ENCODE results near the gene KRT85.
"Not testable (repeated sequence)": the region's sequence is repeated elsewhere in the genome, so short reads cannot be mapped to it uniquely, and the experiment has no call there.

KRT85 gene

DNA sequence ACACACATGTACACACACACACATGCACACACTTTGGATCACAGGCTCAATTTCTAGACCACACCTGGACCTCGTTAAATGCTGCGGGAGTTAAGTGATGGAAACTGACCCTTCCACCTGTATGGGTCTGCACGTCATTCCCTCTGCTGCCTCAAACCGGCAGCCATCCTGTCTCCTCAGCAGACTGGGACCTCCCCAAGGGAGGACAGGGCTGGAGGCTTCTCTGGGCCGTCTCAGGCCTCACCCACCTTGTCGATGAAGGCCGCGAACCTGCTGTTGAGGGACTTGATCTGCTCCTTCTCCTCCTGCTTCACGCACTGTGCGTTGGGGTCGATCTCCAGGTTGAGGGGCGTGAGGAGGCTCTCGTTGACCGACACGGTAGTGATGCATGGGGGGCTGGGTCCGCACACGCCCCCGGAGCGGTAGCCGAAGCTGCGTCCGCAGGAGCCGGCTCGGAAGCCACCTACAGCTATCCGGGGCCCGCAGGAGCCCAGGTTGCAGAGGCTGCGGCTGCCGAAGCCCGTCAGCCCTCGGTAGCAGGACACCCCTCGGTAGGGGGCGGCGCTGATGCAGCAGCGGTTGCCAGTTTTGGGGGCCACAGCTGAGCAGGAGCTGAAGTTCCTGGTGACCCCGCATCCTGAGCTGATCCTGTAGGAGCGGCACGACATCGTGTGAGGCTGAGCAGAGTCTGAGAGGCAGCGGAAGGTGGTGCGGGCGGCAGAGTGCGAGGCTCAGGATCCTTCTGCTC lies at the start of gene KRT85:
TSS of gene KRT85 (minus strand) at position 744 of the 748 bp plus-strand sequence. CDS start at position 668, 76 bp downstream.
- no peak for DNase-seq (ENCODE audit: low read depth in 1 of 2, low spot score in 1 of 2)

- DNase-seq (ENCODE audit: low read depth in 1 of 2, low spot score in 1 of 2) = no peak
Measured at GRCh38 chr12:52416795-52417194, 49.5 kb upstream of the KRT85 start.

DNA sequence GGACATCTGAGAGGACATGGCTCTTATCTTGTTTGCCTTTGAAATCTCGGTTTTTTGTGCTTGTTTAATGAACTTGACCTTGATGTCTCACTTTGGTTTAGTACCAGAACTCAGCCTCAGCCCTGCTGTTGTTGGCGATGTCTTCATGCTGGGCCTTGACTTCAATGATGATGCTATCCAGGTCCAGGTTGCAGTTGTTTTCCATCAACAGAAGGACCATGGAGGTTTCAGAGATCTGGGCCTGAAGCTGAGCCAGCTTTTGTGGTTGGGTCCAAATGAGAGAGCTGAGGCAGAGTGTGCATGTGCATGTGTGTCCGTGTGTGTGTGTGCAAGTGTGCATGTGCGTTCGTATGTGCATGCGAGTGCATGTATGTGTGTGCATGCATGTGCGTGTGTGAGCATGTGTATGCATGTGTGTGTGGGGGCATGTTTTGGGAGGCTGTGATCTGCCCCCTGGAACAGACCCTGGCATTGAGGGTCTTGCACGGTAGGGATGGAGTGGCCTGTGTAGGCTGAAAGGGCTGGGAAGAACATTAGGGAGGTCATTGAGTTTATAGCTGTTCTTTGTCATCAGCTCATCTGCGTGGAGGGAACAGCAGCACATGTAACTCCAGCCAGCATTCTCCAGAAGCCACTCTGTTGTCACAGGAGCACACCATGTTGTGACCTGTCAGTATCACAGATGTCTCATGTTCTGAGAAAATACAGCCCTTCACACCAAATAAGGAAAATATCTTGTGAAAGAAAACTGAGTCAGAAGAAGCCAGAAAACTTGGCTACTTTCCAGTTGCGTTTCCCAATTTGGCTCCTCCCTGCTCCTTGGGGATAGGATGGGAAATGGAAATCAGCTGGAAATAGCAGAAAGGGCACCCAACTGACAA lies 48.8 kb upstream of the KRT85 start:
- no peak for DNase-seq (ENCODE audit: low read depth in 1 of 2, low spot score in 1 of 2)

GRCh38 chr12:52414936-52415335 lies 47.7 kb upstream of the KRT85 start:
- no peak for DNase-seq (ENCODE audit: low read depth in 1 of 2, low spot score in 1 of 2)

DNA sequence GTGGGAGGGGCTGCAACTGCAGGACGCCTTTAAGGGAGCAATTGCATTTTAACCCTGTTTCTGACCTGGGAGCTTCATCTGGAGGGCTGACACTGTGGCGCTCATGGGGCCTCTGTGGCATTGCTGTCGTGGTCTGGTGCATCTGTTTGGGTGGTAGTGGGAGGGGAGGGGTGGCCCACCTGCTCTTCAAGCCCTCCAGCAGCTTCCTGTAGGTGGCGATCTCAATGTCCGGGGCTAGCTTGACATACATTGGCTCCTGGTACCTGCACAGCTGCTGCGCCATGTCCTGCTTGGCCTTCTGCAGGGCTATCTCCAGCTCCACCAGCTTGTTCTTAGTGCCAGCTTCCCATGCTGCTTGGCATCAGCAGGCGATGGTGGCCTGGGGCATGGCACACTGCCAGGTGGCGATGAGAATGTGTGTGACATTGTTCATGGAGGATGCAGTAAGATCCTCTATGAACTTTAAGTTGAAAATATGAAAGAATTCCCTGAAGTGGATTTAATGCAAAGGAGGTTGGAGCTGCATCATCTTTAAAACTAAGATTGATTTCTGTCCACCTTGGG lies 46.6 kb upstream of the KRT85 start:
- no peak for DNase-seq (ENCODE audit: low read depth in 1 of 2, low spot score in 1 of 2)

- no peak for DNase-seq (ENCODE audit: low read depth in 1 of 2, low spot score in 1 of 2)
Measured at GRCh38 chr12:52413202-52413601, 45.9 kb upstream of the KRT85 start.

GRCh38 chr12:52411815-52412214 lies 44.5 kb upstream of the KRT85 start:
- no peak for DNase-seq (ENCODE audit: low read depth in 1 of 2, low spot score in 1 of 2)

DNA sequence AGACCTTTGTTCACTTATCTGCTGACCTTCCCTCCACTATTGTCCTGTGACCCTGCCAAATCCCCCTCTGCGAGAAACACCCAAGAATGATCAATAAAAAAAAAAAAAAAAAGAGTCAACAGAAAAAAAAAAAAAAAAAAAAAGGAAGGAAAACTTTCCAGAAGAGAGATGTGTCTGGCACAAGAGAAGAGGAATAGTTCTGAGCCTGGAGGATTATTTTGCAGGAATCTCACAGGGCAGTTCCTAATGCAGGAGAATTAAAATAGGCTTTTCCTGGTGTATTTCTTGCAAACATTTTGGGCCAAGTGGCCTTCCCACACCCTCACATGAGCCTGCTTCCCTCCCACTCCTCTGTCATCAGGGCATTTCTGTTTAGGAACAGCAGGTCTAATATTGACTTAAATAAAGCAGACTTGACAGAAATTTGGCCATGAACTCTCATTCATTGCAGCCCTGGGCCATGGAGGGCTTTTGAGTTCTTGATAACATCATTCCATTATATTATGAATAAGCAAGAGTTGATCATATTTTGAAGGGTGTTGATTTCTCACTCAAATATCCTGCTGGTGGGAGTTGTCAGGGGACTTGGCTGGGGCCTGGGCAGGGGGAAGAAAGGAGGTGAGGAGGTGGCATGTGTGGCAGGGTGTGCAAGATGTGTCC lies 43.4 kb upstream of the KRT85 start:
- not testable (repeated sequence) for DNase-seq (ENCODE audit: low read depth in 1 of 2, low spot score in 1 of 2)

DNA sequence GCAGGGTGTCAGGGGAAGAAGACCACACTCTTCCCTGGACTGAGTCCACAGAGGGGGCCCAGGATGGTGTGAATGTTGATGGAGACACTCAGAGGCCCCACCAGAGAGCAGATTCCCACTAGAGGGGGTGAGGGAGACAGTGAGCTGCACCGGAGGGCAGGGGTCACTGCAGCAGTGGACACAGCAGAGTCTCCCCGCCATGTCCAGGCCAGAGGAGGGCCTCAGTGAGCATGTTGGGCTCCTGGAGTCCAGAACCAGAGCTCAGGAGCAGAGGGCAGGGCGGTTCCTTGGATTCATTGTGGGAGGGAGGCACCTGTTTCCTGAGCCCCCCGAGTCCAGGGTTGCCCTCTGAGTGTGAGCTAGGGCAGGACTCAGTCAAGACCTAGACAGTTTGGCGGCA lies 40.6 kb upstream of the KRT85 start:
- no peak for DNase-seq (ENCODE audit: low read depth in 1 of 2, low spot score in 1 of 2)

- DNase-seq (ENCODE audit: low read depth in 1 of 2, low spot score in 1 of 2) = no peak
Measured at GRCh38 chr12:52405922-52406385, 38.7 kb upstream of the KRT85 start, which contains the start of gene KRT82. Gene KRT82, minus strand, starts transcription at chr12:52406335. Its CDS starts 58 bp downstream, at chr12:52406277.

DNA sequence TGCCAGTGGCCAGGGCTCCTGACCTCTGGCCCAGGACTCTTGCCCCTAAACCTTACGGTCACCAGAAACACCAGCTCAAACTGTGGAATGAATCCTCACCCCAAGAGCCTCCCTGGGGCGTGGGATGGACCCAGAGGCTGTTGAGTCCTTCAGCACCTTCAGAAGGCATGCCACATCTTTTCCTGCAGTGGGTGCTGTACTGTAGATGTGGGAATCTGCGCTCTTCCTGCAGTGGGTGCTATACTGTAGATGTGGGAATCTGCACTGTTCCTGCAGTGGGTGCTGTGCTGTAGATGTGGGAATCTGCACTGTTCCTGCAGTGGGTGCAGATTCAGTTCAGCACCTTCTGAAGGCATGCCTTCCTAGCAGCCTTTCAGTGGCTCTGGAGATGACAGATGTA lies 37.7 kb upstream of the KRT85 start:
- no peak for DNase-seq (ENCODE audit: low read depth in 1 of 2, low spot score in 1 of 2)

- DNase-seq (ENCODE audit: low read depth in 1 of 2, low spot score in 1 of 2) = no peak
Measured at GRCh38 chr12:52403561-52403960, 36.3 kb upstream of the KRT85 start.

DNA sequence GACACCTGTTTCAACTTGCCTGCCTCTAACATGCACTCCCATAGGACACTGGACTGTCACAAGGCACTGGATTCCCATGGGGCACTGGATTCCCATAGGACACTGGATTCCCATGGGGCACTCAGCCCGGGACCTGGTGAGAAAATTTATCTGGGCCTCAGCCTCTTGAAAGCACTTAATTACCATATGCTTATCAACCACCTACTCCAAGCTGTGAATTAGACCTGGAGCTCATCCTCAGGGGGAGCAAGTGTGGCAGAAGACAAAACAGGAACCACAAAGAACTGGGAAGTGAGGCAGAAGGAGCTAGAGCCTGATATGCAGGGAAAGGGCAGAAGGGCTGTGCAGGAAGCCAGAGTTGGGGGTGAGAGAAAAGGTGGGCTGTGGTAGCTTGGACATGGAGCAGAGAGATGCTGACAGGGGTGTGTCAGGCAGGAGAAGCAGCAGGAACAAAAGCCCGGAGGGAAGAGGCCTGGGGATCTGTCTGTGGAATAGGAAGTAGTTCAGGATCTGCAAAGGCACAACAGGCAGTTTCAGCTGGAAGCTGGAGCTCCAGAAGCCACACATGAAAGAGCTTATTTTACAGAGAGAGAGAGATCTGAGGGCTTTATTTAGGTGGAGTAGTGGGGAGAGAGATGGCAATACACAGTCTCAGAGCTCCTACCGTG lies 35.7 kb upstream of the KRT85 start:
- DNase-seq (ENCODE audit: low read depth in 1 of 2, low spot score in 1 of 2) = no peak

- no peak for DNase-seq (ENCODE audit: low read depth in 1 of 2, low spot score in 1 of 2)
Measured at GRCh38 chr12:52402377-52402776, 35.1 kb upstream of the KRT85 start.

DNA sequence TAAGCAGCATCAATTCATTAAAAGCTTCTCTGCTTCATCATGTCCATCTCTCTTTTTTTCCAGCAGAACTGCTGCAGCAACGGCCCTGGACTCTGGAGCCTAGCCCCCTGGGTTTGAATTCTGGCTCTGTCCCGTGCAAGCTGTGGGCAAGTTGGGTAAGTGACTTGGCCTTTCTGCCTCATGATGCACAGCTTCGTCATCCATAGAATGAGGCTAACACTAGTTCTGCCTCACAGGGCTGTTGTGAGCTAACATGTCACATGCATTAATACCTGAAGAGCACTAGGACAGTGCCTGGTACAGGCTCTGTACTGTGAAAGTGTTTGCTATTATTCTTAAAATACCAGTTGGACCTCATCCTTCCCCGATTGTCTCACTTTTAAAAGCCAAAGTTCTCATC lies 34.6 kb upstream of the KRT85 start:
- DNase-seq (ENCODE audit: low read depth in 1 of 2, low spot score in 1 of 2) = no peak

DNA sequence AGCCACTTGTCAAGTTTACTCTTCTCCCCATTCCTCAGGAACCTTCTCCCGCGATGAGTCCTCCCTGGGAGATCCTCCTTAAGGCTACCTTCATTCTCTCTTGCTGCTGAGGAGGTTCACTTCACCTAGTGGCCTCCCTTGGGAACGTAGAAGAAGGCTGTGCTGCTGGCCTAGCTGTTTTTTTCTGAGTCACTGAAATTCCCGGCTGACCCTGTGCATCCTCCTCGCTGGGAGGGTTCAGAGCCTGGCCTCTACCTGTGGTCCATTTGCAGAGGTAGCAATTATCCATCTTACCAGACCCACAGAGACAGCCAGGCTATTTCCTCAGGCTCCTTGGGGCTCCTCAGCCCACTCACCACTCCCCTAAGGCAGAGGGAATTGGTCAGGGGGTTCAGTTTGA lies 34.2 kb upstream of the KRT85 start:
- no peak for DNase-seq (ENCODE audit: low read depth in 1 of 2, low spot score in 1 of 2)

DNA sequence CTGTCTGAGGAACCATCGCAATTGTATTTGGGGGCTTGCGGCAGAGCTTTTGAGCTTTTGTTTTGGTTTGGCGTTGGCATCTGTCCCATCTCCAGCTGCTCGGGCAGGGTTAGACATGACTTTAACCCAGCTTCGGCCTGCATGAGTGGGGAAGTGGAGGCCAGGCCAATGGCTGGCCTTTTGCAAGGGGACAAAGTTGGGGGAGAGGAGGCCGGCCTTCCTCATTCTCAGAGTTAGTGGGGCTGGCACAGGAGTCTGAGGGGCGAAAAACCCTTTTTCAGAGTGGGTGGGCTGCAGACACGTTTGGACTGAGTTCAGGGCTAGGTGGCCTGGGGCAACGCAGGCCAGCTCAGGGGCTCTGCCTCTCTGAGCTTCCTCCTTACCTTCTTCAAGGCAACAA lies 33.6 kb upstream of the KRT85 start:
- DNase-seq (ENCODE audit: low read depth in 1 of 2, low spot score in 1 of 2) = no peak

GRCh38 chr12:52399756-52400155 lies 32.5 kb upstream of the KRT85 start:
- DNase-seq (ENCODE audit: low read depth in 1 of 2, low spot score in 1 of 2) = no peak

GRCh38 chr12:52398176-52398575 lies 30.9 kb upstream of the KRT85 start:
- DNase-seq (ENCODE audit: low read depth in 1 of 2, low spot score in 1 of 2) = no peak

DNA sequence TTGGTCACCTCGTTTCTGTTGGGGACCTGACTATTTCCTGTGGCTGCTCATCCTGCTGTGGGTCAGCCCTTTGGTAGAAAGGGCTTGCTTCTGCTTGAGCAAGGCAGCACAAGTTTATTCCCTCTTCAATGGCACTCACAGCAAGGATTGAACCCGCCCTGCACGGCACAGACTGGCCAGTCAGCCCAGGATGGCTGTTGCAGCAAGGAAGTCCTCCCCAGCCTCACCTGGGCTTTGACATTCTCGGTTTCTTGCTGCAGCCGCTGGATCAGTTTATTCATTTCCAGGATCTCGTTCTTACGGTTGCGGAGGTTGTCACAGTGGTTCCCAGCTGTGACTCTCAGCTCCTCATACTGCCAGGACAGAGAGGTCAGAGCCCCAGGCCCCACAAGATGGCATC lies 29.4 kb upstream of the KRT85 start:
- DNase-seq (ENCODE audit: low read depth in 1 of 2, low spot score in 1 of 2) = no peak

Measured in activated T-helper 1 cell treated with anti-CD3 and anti-CD28 coated beads, Interleukin-2, amount 50 U/mL, for 16 hours (primary cell).